GM13977 (cell line): ENCODE measurements around the gene CS.

ENCODE experiments used
- DNase-seq: peaks from one replicate; pipeline ENCODE4 v3.0.0; 2012; ENCODE audit warnings: low spot score
- CTCF ChIP-seq: IDR thresholded peaks from 2 replicates; pipeline ENCODE4 v1.5.1; 2012; ENCODE audit warnings: mild to moderate bottlenecking, control low read depth; ENCODE audit not compliant: insufficient read depth; ENCODE audit errors: extremely low read depth, missing control alignments
- in situ Hi-C: fragments of 300-500 bp; cut with MboI; formaldehyde crosslinking; loops from one replicate; pipeline ENCODE4 v1.12.0; 2022; ENCODE audit warnings: low sequenced_read_pairs, low pct_unique_long_range_greater_than_20kb, mixed read lengths, inconsistent platforms; ENCODE audit not compliant: unreplicated experiment

CS gene

GRCh38 chr12:56222531-56222895, 77.6 kb downstream of the CS start:
- TF ChIP-seq CTCF = no peak
- no peak for DNase-seq
- in situ Hi-C loops = no loop called here

GRCh38 chr12:56221757-56222530, 78.2 kb downstream of the CS start, which contains the start of gene RNF41:
RNF41 (minus strand) TSS chr12:56221922; CDS start chr12:56214047, 7,875 bp downstream.
- TF ChIP-seq CTCF = no peak
- DNase-seq = peak; percentile 97
- in situ Hi-C loops = no loop called here
